WI38 (cell line): Measurements from ENCODE around the gene CENPB.

Experiments
- H3K4me3 ChIP-seq: 2 replicates; pipeline ENCODE4 v1.5.1; 2011; ENCODE audit warnings: low read depth, mild to moderate bottlenecking, control low read depth, low read length
- TF ChIP-seq, protein P1 (sequence below): IDR thresholded peaks from 2 replicates; pipeline ENCODE4 v1.5.1; 2012; ENCODE audit warnings: low read depth, mild to moderate bottlenecking, control low read depth, low read length

CENPB gene

DNA sequence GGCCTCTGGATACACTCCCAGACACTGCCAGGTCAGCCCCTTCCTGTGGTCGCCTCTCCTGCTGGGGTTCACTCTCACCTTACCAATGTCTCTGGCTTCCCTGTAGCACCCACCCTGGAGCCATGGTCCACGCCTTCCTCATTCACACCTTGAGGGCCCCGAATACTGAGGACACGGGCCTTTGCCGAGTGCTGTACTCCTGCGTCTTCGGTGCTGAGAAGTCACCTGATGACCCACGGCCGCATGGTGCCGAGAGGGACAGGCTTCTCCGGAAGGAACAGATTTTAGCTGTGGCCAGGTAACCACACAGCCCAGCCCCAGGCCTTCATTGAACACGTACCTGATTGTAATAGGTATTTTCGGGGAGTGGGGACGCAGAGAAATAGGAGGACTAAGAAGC, 35.5 kb upstream of the CENPB start:
- H3K4me3 ChIP-seq, result no peak overlapping the region
- TF ChIP-seq, protein P1, sequence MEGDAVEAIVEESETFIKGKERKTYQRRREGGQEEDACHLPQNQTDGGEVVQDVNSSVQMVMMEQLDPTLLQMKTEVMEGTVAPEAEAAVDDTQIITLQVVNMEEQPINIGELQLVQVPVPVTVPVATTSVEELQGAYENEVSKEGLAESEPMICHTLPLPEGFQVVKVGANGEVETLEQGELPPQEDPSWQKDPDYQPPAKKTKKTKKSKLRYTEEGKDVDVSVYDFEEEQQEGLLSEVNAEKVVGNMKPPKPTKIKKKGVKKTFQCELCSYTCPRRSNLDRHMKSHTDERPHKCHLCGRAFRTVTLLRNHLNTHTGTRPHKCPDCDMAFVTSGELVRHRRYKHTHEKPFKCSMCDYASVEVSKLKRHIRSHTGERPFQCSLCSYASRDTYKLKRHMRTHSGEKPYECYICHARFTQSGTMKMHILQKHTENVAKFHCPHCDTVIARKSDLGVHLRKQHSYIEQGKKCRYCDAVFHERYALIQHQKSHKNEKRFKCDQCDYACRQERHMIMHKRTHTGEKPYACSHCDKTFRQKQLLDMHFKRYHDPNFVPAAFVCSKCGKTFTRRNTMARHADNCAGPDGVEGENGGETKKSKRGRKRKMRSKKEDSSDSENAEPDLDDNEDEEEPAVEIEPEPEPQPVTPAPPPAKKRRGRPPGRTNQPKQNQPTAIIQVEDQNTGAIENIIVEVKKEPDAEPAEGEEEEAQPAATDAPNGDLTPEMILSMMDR, result no peak

DNA sequence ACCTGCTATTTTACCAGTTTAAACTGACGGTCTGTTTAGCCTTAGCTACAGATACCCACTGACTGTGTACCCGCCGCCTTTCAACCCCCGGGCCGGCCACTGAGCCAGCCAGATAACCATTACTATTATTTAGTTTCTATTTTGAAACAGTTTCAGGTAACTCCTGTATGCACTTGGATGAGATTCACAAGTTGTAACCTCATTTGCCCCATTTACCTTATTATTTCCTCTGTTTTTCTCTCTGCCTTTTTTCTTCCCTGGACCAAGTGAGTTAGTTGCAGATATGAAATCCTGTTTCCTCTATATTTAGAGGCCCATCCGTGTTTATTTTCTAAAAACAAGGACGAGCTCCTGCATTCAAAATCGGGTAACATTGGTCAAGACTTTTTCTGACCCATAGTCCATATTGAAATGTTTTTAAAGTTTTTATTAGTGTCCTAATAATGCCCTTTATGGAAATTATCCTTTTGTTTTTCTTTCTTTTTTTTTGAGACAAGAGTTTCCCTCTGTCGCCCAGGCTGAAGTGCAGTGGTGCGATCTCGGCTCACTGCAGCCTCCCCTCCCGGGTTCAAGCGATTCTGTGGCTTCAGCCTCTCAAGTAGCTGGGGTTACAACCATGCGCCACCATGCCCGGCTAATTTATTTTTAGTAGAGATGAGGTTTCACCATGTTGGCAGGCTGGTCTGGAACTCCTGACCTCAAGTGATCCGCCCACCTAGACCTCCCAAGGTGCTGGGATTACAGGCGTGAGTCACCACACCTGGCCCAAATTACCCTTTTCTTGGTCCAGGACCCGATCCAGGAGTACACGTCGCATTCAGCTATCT, 34.6 kb upstream of the CENPB start:
- H3K4me3 ChIP-seq, result peak overlapping the region; percentile 78
- TF ChIP-seq, protein P1, result no peak

DNA sequence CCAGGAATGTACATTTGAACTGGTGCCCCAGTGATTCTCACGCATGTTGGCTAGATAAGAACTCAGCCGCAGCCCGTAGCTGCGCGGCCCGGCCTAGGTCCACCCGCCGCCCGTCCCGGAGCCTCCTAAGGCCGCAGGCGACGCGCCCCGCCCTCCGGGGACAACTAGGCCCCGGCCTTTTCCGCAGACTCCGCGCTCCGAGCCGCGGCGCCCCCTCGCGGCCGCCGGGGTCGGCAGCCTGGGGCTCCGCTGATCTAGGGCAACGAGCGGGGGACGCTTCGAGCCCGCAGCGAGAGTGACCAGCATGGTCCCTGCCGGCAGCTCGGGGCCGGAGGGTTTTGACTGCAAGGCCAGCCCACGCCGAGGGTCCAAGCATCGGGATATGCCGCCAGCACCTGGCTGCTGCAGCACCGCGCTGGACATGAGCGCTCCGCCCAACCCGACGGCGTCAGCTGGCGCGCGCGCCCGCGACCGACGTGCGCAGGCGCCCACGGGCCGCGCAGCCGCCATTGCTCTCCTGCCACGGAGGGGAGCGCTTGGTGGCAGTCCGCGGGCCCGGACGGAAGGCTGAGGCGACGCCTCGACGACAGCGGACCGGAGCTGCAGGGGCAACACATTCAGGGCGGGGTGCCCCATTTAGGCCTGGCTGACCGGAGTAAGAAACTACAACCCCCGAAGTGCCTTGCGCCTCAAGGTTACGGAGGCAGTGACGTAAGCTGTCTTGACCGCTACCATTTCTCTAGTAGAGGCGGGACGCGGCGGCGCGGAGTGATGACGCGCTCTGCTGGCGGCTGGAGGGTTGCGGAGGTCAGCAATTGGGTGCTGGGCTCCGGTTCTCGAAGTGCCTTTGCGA, 33.7 kb upstream of the CENPB start, which contains the start of gene AP5S1:
AP5S1 (plus strand) TSS at position 500 of the 853 bp plus-strand sequence. CDS start 1,571 bp downstream, outside the sequence.
- H3K4me3 ChIP-seq, result peak within 1 kb of the TSS; percentile 78
- TF ChIP-seq, protein P1, result peak; percentile 91

DNA sequence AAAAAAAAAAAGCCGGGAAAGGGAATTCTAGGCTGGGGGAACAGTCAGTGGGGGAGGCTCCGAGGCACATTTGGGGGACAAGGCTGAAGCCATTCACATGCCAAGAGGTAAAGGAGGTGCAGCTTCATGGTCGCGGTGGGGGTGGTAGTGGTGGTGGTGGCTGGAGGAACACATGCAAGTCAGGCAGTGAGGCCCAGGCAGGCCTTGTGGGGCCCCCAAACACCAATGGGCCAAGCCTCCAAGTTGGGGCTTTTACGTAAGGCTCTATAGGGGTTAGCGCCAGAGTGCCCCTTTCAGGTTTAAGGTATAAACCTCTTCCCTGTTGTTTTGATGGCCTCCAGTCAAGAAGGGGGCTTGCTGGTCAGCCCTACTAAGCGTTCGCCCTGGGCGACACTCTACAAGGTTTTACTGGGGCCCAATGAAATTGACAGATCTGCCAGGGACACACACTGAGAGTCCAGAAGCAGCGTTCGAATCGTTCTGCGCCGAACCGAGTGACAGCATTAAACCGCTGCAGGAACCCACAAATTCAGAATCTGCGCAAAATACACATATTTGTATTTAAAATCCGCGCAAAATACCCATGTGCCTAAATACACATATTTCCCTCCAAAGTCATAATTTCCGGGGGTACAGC, 33.0 kb upstream of the CENPB start:
- TF ChIP-seq, protein P1, result no peak
- H3K4me3 ChIP-seq, result peak overlapping the region; percentile 78

DNA sequence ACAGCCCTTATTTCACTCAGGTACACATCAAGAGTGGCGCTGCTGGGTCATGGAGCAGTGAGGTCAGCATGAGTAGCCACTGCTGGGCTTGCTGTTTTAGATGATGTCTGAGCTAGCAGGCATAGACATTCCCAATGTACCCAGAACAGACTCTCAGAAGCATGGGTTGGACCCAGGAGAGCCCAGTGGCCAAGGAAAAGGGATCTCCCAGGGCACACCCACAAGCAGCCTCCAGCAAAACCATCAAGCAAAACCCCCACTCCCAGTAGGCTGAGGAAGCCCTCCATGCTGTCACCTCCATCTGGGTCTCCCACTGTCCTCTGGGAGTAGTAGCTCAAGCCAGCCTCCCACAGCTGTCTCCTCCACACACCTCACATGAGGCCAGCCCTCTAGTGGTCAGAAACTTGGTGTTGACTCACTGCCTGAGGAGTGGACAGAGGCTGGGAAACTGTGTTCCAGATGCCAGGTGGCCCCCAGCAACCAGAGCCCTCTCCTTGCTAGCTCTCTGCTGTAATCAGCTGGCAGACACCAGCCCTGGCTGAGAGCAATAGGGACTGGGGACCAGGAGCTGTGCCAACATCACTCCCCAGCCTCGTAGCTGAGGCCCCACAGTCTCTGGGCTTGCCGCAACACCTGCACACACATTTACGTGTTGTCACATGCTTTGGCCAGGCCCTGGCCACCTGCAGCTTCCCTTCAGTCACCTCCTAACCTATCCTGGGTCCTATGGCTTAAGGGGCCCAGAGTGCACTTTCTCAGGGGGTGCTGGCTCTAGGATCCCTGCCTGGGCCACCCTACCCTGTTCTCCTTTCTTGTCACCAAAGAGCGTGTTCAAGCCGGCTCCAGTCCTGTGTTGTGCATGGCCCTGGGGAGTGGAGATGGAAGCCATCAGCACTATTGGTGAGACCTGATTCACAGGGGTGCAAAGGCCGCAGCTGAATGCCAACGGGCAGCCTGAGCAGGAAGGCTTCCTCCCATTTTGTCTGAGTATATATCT, 31.9 kb upstream of the CENPB start:
- no peak overlapping the region for H3K4me3 ChIP-seq
- TF ChIP-seq, protein P1, result peak; percentile 68

DNA sequence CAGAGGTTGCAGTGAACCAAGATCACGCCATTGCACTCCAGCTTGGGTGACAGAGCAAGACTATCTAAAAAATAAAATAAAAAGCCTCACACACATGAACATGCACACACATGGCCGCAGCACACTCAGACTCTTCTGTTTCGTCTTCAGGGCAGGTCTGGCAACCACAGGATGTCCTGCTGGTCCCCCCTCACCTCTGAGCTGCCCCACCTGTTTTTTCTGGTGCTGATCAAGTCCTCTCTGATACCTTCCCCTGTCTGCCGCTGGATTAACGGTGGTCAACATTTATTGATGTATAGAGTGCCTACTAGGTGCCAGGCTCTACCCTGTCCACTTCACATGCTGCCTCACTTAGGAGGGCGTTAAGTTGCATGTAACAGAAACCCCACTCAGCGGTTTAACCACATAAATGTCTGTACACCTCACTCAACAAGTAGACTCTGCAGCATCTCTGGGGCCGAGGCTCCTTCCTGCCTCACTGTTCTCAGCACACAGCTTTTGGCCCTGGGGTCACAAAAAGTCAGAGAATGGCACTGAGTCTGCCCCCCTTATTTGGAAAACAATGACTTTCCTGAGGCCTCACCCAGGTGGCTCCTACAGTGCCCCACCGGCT, 29.3 kb upstream of the CENPB start:
- no peak overlapping the region for H3K4me3 ChIP-seq
- TF ChIP-seq, protein P1, result no peak
